Islet of Langerhans (tissue), 1 donor: ENCODE results near the gene DOLPP1.

Experiments used
- FAIRE-seq: peaks from one replicate; lab custom pipeline; 2011; peaks lifted over from hg19 to GRCh38; lab: Jason Lieb, UNC

Gene DOLPP1

GRCh38 chr9:129064499-129064908 lies 16.4 kb upstream of the DOLPP1 start:
- no peak for FAIRE-seq

GRCh38 chr9:129068110-129068509 lies 12.8 kb upstream of the DOLPP1 start:
- no peak for FAIRE-seq

DNA sequence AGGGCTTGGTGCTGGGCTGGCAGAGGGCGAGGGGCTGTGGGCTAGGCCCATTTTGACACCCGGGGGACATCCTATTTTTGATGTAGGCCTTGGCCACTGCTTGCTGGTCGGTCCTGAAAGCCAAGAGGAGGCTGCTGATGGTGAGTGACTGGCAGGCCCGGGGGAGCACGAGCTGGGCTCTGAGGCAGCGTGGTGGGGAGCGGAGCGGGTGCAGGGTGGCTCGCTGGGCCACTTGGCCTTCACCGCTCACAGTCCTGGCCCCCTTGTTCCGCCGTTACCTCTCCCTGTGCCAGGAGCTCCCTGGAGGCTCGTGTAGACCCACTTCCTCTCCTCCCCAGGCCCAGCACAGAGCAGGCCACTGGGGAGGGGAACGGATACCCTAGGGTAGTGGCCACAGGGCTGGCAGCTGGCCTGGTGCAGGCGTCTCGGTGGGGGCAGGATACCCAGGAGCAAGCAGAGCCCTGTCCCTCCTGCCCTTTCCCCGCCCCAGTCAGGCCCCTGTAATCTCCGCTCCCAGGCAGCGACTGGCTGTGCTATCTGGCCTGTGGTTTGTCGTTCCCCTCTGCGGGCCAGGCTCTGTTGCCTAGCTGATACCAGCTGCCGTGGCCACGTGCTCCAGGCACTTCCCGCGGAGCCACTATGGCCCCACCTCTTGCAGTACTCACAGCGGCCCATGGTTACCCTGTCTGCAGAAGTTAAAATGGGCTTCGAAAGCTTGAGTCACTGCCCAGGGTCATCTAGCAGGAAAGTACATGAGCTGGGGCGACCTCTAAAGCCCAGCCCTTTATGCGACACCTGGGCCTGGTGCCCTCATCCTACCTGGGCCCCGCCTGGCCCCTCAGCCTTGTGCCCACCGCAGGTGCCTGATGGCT lies 11.7 kb upstream of the DOLPP1 start:
- no peak for FAIRE-seq

DNA sequence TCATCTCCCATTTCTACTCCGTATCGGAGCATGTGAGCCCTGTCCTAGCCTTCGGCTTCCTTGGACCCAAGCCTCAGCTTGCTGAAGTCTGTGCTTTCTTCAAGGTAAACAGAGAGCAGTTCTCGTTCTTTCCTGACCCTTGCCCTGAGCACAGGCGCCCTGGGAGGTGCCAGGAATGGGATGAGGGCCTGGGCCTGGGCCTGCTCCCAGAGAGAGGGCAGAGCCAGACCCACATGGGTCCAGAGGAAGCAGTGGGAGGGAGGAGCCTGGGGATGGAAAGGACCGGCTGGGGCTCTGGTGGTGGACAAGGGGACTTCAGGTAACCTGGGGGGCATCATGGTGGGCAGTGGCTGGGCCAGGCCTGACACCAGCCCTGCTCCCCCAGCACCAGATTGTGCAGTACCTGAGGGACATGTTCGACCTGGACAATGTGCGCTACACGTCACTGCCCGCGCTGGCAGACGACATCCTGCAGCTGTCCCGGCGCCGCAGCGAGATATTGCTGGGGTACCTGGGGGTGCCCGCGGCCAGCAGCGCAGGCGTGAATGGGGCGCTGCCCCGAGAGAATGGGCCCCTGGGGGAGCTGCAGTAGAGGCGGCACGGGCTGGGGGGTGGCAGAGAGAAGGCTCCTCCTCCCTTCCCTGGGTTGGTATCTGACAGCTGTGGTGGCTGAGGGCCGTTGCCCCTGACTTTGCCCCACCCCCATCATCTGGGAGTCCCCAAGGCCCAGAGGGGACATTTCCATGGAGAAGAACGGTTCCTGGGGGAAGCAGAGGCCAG lies 10.9 kb upstream of the DOLPP1 start:
- FAIRE-seq = no peak

DNA sequence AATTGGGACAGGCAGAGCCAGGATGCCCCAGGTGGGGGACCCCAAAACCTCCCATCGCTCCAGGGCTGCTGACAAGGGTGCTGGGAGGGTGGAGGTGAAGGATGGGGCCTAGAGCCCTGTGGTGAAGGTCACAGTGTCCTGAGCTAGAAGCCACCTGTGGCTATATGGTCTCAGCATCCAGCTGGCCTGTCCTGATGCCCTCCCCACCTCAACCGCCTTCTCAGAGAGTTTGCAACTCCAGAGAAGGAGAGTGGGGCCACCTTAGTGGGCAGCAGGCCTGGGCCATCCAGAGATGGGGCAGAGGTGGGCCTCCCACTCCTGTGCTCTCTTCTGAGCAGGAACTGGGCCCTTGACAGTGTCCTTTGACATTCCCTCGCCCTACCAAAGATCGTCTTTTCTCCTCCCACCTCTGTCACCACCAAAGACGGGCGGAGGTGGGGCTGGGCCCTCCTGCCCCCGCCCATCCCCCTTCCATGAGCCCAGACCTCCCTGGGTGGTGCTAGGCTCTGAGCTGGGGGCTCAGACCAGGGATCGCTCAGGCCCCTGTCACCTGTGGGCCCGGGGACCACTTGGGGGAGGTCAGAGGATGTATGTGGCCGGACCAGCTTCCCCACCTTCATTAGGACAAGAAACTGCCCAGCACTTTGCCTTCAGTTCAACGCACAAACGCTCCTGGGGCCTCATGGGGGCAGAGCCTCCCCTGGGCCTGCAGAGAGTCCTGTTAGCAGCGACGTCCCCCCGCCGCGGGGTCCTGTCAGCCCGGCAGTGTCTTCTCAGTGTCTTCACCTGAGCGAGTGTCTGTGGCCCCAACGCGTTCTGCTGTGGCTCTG lies 10.0 kb upstream of the DOLPP1 start:
- no peak for FAIRE-seq

DNA sequence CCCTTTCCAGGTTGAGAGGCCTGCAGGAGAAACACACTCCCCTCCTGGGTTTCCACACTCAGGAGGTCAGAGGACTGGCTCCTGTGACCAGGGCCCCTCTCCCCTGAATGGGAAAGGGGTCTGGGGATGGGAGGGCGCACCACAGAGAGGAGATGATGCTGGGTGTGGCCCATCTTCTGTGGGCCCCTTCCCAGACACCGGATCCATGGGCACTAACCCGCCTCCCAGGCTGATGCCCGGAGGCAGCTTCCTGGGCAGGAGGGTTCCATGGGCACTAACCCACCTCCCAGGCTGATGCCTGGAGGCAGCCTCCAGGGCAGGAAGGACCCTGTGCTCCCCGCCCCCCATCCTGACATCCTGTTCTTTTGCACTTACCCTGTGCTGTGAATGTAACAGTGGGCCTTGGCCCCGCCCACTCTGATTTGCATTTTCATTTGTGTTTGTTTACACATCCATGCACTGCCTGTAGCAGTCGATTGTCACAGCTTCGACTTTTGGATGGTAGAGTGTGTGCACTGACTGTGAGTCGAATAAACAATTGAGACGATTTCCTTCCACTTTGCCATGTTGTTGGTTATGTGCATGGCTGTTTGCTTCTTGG lies 9.3 kb upstream of the DOLPP1 start:
- FAIRE-seq = no peak

GRCh38 chr9:129072171-129072570 lies 8.7 kb upstream of the DOLPP1 start:
- FAIRE-seq = no peak

DNA sequence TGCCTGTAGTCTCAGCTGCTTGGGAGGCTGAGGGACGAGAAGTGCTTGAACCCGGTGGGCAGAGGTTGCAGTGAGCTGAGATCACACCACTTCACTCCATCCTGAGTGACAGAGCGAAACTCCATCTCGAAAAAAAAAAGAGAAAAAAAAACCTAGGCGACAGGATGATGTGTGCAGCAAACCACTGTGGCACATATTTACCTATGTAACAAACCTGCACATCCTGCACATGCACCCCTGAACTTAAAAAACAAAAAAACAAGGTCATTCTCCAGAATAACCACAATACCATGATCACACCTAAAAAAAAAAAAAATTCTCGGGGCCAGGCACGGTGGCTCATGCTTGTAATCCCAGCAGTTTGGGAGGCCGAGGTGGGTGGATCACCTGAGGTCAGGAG lies 7.5 kb upstream of the DOLPP1 start:
- FAIRE-seq = no peak

GRCh38 chr9:129074106-129074505 lies 6.8 kb upstream of the DOLPP1 start:
- no peak for FAIRE-seq

- FAIRE-seq = no peak
Observed at GRCh38 chr9:129075996-129076639, 4.8 kb upstream of the DOLPP1 start.

GRCh38 chr9:129076640-129077037 lies 4.3 kb upstream of the DOLPP1 start:
- FAIRE-seq = no peak

DNA sequence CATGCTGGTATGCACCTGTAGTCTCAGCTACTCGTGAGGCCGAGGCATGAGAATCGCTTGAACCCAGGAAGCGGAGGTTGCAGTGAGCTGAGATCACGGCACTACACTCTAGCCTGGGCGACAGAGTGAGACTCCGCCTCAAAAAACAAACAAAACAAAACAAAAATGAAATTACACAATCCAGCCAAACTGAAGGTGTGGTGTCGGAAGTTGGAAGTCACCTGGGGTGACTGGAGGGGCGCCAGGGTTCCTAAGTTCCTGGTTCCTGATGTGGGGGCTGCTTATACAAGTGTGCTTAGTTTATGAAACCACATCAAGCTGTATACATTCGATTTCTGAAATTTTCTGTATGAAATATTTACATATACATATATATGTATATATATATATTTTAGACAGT lies 3.7 kb upstream of the DOLPP1 start:
- no peak for FAIRE-seq

DNA sequence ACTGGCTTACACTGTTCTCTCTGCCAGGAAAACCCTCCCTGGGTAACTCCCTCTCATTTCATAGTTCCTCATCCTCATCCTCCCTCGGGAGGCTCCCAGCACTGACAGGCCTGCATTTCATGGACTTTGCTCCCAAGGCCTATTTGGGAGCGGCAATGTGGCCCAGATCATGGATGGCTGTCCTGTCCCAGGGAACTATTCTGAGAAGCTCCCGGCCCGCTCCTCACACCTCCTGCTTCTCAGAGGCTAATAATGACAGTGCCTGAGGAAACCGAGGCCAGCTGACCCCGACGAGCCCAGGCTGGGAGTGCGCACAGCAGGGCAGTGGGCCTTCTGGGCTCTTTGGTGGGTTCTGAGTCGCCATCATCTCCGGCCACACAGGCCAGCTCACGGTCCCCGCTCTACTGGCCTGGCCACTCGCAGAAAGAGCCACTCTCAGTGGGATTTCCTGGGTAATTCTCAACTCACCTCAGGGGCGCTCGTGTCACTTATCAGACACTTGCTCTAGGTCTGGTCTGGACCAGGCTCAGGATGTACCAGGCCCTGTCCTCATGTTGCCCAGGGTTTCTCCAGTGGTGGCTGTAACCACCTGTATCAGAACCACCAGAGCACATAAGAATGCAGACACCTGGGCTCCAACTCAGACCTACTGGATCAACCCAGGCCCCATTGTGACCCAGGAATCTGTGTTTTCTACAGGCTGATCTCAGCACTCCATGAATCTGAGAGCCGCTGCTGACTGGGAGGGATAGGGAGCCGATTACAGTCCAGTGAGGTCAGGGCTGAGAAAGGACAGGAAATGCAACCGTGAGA lies 2.0 kb upstream of the DOLPP1 start:
- no peak for FAIRE-seq

- FAIRE-seq = no peak
Observed at GRCh38 chr9:129079829-129080228, 1.1 kb upstream of the DOLPP1 start.

DNA sequence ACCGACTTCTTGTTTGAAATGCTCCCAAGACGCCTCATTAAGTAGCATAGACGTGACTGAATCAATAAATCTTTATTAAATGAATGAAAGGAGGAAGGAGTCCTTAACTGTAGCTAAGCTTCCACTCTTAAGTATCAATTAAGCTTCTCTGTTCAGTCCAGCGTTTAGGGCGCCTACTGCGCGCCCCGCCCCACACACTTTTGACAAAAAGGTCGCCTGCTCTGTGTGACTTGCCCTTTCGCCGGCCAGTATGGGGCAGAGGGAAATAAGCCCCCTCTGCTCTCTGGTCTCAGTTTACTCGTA lies 662 bp upstream of the DOLPP1 start:
- no peak for FAIRE-seq

DNA sequence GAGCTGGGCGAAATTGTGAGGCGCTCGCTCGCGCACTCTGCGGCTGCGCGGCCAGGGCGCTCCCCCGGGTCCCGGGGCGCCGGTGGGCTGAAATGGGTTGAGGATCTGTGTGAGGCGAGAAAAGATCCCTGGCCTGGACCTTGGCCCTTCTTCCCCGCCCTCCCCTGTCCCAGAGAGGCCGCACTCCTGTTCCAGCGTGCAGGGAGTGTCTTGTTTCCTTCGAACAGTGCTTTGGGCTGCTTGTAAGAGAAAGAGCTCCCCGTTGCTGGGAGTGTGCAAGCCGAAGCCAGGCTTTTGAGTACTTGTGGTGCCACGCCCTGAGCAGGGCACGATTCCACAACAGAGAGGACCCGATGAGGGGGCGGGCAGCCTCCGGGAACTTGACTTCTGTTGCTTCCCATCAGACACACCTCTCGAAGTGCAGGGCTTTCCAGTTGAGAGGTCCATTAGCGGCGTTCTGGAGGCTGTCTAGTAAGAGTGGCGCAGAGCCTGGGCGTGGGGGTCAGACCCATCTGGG lies 535 bp downstream of the DOLPP1 start:
- FAIRE-seq = no peak

GRCh38 chr9:129084087-129084486 lies 3.2 kb downstream of the DOLPP1 start:
- FAIRE-seq = no peak

GRCh38 chr9:129089246-129089645 lies 8.3 kb downstream of the DOLPP1 start:
- no peak for FAIRE-seq

DNA sequence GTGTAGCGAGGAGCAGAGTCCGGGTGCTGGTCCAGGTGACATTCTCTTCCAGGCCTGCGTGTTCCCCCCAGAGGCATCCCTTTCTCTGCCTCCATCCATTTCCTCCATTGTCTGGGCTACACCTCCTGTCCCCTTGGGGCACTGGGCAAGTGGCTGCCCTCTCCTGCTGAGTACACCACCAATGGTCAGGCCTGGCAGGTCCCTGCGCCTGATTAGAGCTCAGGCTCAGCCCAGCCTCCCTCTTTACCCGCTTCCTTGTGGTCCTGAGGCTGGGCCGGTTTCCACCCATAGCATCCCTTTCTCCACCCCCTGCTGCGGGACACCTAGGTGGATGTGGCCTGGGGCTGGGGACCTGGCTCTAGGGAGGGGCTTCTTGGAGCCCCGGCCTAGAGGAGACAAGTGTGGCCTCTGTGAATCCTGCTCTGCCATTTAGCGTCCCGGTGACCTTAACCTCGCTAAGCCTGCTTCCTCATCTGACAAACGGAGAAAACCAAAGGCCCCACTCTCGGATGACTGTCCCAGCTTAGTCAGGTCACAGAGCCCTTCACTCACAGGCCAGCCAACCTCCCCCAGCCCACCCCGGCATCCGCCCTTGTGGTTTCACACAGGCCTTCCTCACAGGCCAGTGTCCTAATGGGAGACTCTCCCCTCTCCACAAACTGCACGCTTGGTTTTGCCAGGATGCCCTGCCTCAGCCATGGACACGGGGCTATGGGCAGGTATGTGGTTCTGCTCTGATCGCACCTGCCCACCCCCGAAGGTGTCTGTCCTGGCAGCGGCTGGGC lies 12.9 kb downstream of the DOLPP1 start:
- no peak for FAIRE-seq
